ENCODE results near the gene NCKIPSD. TPM values are rescaled to one million over a fixed set of nuclear protein-coding genes. Genes with fewer than 3 reads are reported as not detected.

NCKIPSD gene
- polyA plus RNA-seq, 1 of the 3 experiments (the other 2 are of a cell fraction): 20.4 TPM

DNA sequence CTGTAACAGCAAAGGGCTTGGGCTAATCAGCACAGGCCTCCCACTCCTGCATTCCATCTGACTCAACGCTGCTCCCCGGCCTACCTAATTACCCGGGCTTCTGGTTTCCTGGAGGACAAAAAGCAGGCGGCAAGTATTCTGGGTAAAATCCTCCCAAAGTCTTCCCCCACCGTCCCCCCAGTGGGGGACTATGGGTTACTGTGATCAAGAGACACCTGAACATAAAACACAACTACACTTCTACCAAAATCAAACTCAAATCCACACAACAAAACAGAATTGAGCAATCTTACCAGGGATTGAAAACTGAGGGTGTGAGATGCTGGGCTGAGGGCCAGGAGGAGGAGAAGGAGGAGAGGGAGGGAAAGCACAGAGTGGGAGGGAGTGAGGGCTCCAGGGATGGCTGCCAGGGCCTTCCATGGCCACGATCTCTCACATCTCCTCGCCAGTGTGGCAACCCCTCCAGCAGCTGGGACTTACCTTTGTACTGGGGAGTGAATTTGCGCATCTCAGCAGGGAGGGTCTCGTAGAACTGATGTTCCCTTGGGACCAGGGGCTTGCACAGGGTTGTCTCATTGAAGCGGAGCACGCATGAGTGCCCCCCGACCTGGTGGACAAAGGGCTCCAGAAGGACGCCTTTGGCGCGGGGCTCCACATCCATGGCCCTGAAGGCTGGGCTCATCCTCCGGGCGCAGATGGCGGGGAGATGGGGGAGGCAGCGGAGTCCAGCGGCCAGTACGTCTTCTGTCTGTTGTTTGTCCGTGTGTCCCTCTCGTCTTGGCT is 9.1 kb upstream of the NCKIPSD start:
- CTCF ChIA-PET: interaction anchor here (2.4 to 3.4 kb wide), 2 partner anchors 9 to 45 kb away, joined by 10 to 14 read pairs; partner anchors contain the start of gene NCKIPSD
- Histone ChIP-seq H3K4me1 (ENCODE audit: control insufficient read depth in 1 of 2, insufficient read depth in 2 of 2, low read depth in 1 of 2, low read length in 1 of 2) (peaks cover 18 to 21% of the 10 kb centered on the region in 2 experiments; a peak in 3 of 4 replicates), H3K4me2 (peak overlapping the region; percentile 71), H2AFZ (ENCODE audit: low read depth) (no peak overlapping the region; the same call in 1 of the 2 replicates), H3K9ac (peak overlapping the region; percentile 56; the same call in 1 of the 2 replicates), H3K27me3 (ENCODE audit: insufficient read depth) (no peaks in the 10 kb centered on the region), H3K9me3 (no peaks in the 10 kb centered on the region), H3K4me3 (ENCODE audit: low read depth in 2 of 2, low read length in 1 of 2) (no peak overlapping the region; a peak in 1 of 4 replicates), H3K9me2 (no peaks in the 10 kb centered on the region), H4K20me1 (ENCODE audit: insufficient read depth) (peaks cover 91% of the 10 kb centered on the region), H3K27ac (ENCODE audit: low read depth in 2 of 2, low read length in 1 of 2) (peak overlapping the region; percentile 59 to 77), H3K36me3 (replicated peaks in 1 of 2; ENCODE audit: control insufficient read depth in 1 of 2, insufficient read depth in 2 of 2, low read length in 1 of 2) (peaks cover 62 to 65% of the 10 kb centered on the region in 2 experiments), H3K79me2 (ENCODE audit: insufficient read depth) (peaks cover 94% of the 10 kb centered on the region), H3F3A (replicated peaks; ENCODE audit: insufficient read depth) (peaks cover 54% of the 10 kb centered on the region)
- 55% methylated on average over 16 of the region's 23 CpGs for WGBS (ENCODE audit: low lambda C conversion rate)
- peak; percentile 41 for DNase-seq
- POLR2A ChIA-PET: no interaction called here
- no peak for TF ChIP-seq MXI1 (IDR thresholded peaks at IDR 0.05; ENCODE audit: low read depth, low read length)
- TF ChIP-seq, protein P1, sequence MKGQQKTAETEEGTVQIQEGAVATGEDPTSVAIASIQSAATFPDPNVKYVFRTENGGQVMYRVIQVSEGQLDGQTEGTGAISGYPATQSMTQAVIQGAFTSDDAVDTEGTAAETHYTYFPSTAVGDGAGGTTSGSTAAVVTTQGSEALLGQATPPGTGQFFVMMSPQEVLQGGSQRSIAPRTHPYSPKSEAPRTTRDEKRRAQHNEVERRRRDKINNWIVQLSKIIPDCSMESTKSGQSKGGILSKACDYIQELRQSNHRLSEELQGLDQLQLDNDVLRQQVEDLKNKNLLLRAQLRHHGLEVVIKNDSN (IDR thresholded peaks at IDR 0.05; ENCODE audit: borderline replicate concordance, low read depth): no peak
- TF ChIP-seq, protein P2, sequence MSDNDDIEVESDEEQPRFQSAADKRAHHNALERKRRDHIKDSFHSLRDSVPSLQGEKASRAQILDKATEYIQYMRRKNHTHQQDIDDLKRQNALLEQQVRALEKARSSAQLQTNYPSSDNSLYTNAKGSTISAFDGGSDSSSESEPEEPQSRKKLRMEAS (IDR thresholded peaks at IDR 0.05; ENCODE audit: low read depth): 0 out of 2 replicates have a peak, but pooled peaks have one; percentile 31
- TF ChIP-seq, protein P3, sequence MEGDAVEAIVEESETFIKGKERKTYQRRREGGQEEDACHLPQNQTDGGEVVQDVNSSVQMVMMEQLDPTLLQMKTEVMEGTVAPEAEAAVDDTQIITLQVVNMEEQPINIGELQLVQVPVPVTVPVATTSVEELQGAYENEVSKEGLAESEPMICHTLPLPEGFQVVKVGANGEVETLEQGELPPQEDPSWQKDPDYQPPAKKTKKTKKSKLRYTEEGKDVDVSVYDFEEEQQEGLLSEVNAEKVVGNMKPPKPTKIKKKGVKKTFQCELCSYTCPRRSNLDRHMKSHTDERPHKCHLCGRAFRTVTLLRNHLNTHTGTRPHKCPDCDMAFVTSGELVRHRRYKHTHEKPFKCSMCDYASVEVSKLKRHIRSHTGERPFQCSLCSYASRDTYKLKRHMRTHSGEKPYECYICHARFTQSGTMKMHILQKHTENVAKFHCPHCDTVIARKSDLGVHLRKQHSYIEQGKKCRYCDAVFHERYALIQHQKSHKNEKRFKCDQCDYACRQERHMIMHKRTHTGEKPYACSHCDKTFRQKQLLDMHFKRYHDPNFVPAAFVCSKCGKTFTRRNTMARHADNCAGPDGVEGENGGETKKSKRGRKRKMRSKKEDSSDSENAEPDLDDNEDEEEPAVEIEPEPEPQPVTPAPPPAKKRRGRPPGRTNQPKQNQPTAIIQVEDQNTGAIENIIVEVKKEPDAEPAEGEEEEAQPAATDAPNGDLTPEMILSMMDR (IDR thresholded peaks at IDR 0.05): no peak
- 0 out of 2 replicates have a peak, but pooled peaks have one; percentile 13 for TF ChIP-seq GABPA (IDR thresholded peaks at IDR 0.05; ENCODE audit: low read depth)
- peak in 1 of 2 experiments; percentile 38; a peak in 1 of 4 replicates for TF ChIP-seq EP300 (IDR thresholded peaks at IDR 0.05; ENCODE audit: borderline replicate concordance in 1 of 2, low read depth in 1 of 2, low read length in 1 of 2)
- TF ChIP-seq IRF3 (IDR thresholded peaks at IDR 0.05; ENCODE audit: low read depth, low read length): no peak
- no peak for TF ChIP-seq GATA2 (CRISPR knock-in tag; IDR thresholded peaks at IDR 0.05)
- peak; percentile 33; the same call in 1 of the 2 replicates for TF ChIP-seq FOSL2 (IDR thresholded peaks at IDR 0.05; ENCODE audit: borderline replicate concordance, low read depth)
- TF ChIP-seq SIN3A (IDR thresholded peaks at IDR 0.05; ENCODE audit: borderline replicate concordance, low read depth, low read length): no peak; the same call in 1 of the 2 replicates
- TF ChIP-seq RCOR1 (IDR thresholded peaks at IDR 0.05; ENCODE audit: low read length): no peak
- TF ChIP-seq TEAD4 (IDR thresholded peaks at IDR 0.05; ENCODE audit: borderline replicate concordance, insufficient read depth): peak; percentile 30; the same call in 1 of the 2 replicates
- no peak for TF ChIP-seq RXRA (IDR thresholded peaks at IDR 0.05; ENCODE audit: borderline replicate concordance, low read depth)
- no peak for TF ChIP-seq MEF2A (IDR thresholded peaks at IDR 0.05; ENCODE audit: borderline replicate concordance, low read depth)
- TF ChIP-seq YY1 (IDR thresholded peaks at IDR 0.05; ENCODE audit: low read depth): no peak
- TF ChIP-seq RFX5 (IDR thresholded peaks at IDR 0.05; ENCODE audit: low read length): no peak
- TF ChIP-seq CHD2 (IDR thresholded peaks at IDR 0.05; ENCODE audit: low read length, partially characterized antibody): no peak
- TF ChIP-seq, protein P4, sequence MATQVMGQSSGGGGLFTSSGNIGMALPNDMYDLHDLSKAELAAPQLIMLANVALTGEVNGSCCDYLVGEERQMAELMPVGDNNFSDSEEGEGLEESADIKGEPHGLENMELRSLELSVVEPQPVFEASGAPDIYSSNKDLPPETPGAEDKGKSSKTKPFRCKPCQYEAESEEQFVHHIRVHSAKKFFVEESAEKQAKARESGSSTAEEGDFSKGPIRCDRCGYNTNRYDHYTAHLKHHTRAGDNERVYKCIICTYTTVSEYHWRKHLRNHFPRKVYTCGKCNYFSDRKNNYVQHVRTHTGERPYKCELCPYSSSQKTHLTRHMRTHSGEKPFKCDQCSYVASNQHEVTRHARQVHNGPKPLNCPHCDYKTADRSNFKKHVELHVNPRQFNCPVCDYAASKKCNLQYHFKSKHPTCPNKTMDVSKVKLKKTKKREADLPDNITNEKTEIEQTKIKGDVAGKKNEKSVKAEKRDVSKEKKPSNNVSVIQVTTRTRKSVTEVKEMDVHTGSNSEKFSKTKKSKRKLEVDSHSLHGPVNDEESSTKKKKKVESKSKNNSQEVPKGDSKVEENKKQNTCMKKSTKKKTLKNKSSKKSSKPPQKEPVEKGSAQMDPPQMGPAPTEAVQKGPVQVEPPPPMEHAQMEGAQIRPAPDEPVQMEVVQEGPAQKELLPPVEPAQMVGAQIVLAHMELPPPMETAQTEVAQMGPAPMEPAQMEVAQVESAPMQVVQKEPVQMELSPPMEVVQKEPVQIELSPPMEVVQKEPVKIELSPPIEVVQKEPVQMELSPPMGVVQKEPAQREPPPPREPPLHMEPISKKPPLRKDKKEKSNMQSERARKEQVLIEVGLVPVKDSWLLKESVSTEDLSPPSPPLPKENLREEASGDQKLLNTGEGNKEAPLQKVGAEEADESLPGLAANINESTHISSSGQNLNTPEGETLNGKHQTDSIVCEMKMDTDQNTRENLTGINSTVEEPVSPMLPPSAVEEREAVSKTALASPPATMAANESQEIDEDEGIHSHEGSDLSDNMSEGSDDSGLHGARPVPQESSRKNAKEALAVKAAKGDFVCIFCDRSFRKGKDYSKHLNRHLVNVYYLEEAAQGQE (IDR thresholded peaks at IDR 0.05; ENCODE audit: low read depth, low read length): no peak
- TF ChIP-seq TAF1 (IDR thresholded peaks at IDR 0.05; ENCODE audit: borderline replicate concordance, low read depth, low read length): 0 out of 2 replicates have a peak, but pooled peaks have one; percentile 14
- TF ChIP-seq NFIC (IDR thresholded peaks at IDR 0.05; ENCODE audit: borderline replicate concordance): peak; percentile 74
- TF ChIP-seq PBX3 (IDR thresholded peaks at IDR 0.05): 0 out of 2 replicates have a peak, but pooled peaks have one; percentile 20
- no peak for TF ChIP-seq POLR2AphosphoS5 (IDR thresholded peaks at IDR 0.05; ENCODE audit: low read depth, low read length)
- TF ChIP-seq ELF1 (IDR thresholded peaks at IDR 0.05): no peak
